Panc1 (cell line): Measurements from ENCODE around the gene SLC27A1. TPM values are rescaled to one million over a fixed set of nuclear protein-coding genes. Genes with fewer than 3 reads are reported as not detected.

Experiments
- ATAC-seq: fragments of 200-7000 bp; cut with Tn5 transposase; 2 replicates; pipeline ENCODE4 v1.9.1; 2020; ENCODE audit warnings: mild to moderate bottlenecking, moderate library complexity
- BruUV-seq: library from RNA; stranded (reverse); fragments of 400-500 nt; replicated peaks from 2 replicates; lab custom pipeline; 2021; lab: Mats Ljungman, UMichigan
- CTCF ChIA-PET: fragments of 300-600 bp; sonication (Branson Sonifier 250); formaldehyde crosslinking; loops from one replicate; lab custom pipeline; 2022; ENCODE audit warnings: antibody characterized with exemption; lab: Charles Lee
- POLR2A ChIA-PET: fragments of 300-600 bp; sonication (Branson Sonifier 250); formaldehyde crosslinking; loops from one replicate; lab custom pipeline; 2022; ENCODE audit warnings: antibody characterized with exemption; lab: Charles Lee
- DNase-seq: peaks from one replicate; pipeline ENCODE4 v3.0.0-alpha.2; 2010; ENCODE audit warnings: low read depth, low spot score
- H3K27ac ChIP-seq: 2 replicates; pipeline ENCODE4 v1.5.1; 2011; ENCODE audit warnings: mild to moderate bottlenecking, low read length, inconsistent platforms
- H3K27me3 ChIP-seq: fragments of 200-500 bp; sonication (Bioruptor generic); 2 replicates; pipeline ENCODE4 v1.6.0; 2014; ENCODE audit warnings: low read length, inconsistent platforms; ENCODE audit not compliant: control insufficient read depth, insufficient read depth
- H3K36me3 ChIP-seq: fragments of 200-500 bp; sonication (Bioruptor generic); 2 replicates; pipeline ENCODE4 v1.5.1; 2014; ENCODE audit warnings: inconsistent platforms, mild to moderate bottlenecking, low read length, moderate library complexity; ENCODE audit not compliant: control insufficient read depth, insufficient read depth
- H3K4me1 ChIP-seq: 2 replicates; pipeline ENCODE4 v1.5.1; 2011; ENCODE audit warnings: inconsistent platforms, mild to moderate bottlenecking, low read length, moderate library complexity; ENCODE audit not compliant: control insufficient read depth, insufficient read depth
- H3K4me3 ChIP-seq, 2 experiments: 2 replicates each; pipeline ENCODE4 v1.5.1; 2011 to 2012; ENCODE audit warnings: low read depth in 2 of 2, low read length in 2 of 2, mild to moderate bottlenecking in 2 of 2, inconsistent platforms in 1 of 2, moderate library complexity in 1 of 2
- H3K9me3 ChIP-seq: fragments of 200-500 bp; sonication (Bioruptor generic); 2 replicates; pipeline ENCODE4 v1.5.1; 2014; ENCODE audit warnings: low read depth, mild to moderate bottlenecking, inconsistent platforms, low read length, moderate library complexity; ENCODE audit not compliant: control insufficient read depth, insufficient read depth
- POLR2AphosphoS5 ChIP-seq: IDR thresholded peaks from 2 replicates; pipeline ENCODE4 v1.6.1; 2012; ENCODE audit warnings: mild to moderate bottlenecking, low read depth, low read length, moderate library complexity
- SIN3A ChIP-seq: IDR thresholded peaks from 2 replicates; pipeline ENCODE4 v1.6.1; 2012; ENCODE audit warnings: low read depth, mild to moderate bottlenecking, low read length, moderate library complexity, borderline replicate concordance; ENCODE audit not compliant: insufficient read depth
- TCF7L2 ChIP-seq: IDR thresholded peaks from 2 replicates; pipeline ENCODE4 v1.6.1; 2011; ENCODE audit warnings: mild to moderate bottlenecking, low read depth, low read length, inconsistent platforms
- in situ Hi-C: cut with HindIII; loops from 2 replicates; pipeline ENCODE4 v1.10.0; 2016; ENCODE audit warnings: low sequenced_read_pairs, low pct_unique_long_range_greater_than_20kb
- intact Hi-C: fragments of 100-400 bp; cut with micrococcal nuclease; formaldehyde crosslinking; loops from one replicate; pipeline ENCODE4 v1.10.0; 2022; ENCODE audit not compliant: unreplicated experiment
- total RNA-seq: library from RNA; stranded (reverse); gene quantifications from one replicate; pipeline ENCODE4 v1.2.1, GENCODE V29; 2021; ENCODE audit not compliant: unreplicated experiment
- TF ChIP-seq, protein P1 (sequence below), 2 experiments: IDR thresholded peaks; 2 replicates each; pipeline ENCODE4 v1.6.1; 2011 to 2012; ENCODE audit warnings: low read depth in 2 of 2, control low read depth in 1 of 2, low read length in 1 of 2, mild to moderate bottlenecking in 1 of 2, moderate library complexity in 1 of 2; ENCODE audit not compliant: insufficient read depth in 1 of 2
- TF ChIP-seq, protein P2 (sequence below): fragments of 450-650 bp; IDR thresholded peaks from 2 replicates; pipeline ENCODE4 v1.5.1; 2017; ENCODE audit warnings: mild to moderate bottlenecking

The SLC27A1 gene
- total RNA-seq, 1 experiment from 2014 or later: 5.4 TPM

DNA sequence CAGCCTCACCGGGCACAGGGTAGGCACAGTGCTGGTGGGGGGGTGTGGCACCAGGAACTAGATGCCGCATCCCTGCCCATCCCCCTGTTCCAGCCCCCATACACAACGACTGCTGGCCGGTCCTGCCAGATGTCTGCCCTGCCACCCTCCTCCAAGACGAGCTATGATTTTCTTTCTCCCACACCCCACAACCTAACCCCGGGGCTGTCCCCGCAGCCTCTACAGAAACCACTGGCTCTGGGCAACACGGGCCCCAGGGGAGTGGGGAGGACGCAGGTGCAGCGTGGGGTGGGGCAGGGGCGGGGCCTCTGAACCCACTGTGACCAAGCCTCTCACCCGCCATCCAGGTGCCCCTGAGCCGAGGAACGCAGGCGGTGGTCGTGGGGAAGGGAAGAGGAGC lies 56.6 kb downstream of the SLC27A1 start:
- H3K27ac ChIP-seq: no peak overlapping the region
- ATAC-seq (no peak), DNase-seq (no peak)
- H3K36me3 ChIP-seq: no peaks in the 10 kb centered on the region
- TF ChIP-seq, protein P1, sequence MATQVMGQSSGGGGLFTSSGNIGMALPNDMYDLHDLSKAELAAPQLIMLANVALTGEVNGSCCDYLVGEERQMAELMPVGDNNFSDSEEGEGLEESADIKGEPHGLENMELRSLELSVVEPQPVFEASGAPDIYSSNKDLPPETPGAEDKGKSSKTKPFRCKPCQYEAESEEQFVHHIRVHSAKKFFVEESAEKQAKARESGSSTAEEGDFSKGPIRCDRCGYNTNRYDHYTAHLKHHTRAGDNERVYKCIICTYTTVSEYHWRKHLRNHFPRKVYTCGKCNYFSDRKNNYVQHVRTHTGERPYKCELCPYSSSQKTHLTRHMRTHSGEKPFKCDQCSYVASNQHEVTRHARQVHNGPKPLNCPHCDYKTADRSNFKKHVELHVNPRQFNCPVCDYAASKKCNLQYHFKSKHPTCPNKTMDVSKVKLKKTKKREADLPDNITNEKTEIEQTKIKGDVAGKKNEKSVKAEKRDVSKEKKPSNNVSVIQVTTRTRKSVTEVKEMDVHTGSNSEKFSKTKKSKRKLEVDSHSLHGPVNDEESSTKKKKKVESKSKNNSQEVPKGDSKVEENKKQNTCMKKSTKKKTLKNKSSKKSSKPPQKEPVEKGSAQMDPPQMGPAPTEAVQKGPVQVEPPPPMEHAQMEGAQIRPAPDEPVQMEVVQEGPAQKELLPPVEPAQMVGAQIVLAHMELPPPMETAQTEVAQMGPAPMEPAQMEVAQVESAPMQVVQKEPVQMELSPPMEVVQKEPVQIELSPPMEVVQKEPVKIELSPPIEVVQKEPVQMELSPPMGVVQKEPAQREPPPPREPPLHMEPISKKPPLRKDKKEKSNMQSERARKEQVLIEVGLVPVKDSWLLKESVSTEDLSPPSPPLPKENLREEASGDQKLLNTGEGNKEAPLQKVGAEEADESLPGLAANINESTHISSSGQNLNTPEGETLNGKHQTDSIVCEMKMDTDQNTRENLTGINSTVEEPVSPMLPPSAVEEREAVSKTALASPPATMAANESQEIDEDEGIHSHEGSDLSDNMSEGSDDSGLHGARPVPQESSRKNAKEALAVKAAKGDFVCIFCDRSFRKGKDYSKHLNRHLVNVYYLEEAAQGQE (IDR thresholded peaks at IDR 0.05; ENCODE audit: insufficient read depth in 1 of 2, low read depth in 2 of 2, low read length in 1 of 2): no peak
- TF ChIP-seq POLR2AphosphoS5 (no peak), TCF7L2 (no peak), SIN3A (no peak)
- TF ChIP-seq, protein P2, sequence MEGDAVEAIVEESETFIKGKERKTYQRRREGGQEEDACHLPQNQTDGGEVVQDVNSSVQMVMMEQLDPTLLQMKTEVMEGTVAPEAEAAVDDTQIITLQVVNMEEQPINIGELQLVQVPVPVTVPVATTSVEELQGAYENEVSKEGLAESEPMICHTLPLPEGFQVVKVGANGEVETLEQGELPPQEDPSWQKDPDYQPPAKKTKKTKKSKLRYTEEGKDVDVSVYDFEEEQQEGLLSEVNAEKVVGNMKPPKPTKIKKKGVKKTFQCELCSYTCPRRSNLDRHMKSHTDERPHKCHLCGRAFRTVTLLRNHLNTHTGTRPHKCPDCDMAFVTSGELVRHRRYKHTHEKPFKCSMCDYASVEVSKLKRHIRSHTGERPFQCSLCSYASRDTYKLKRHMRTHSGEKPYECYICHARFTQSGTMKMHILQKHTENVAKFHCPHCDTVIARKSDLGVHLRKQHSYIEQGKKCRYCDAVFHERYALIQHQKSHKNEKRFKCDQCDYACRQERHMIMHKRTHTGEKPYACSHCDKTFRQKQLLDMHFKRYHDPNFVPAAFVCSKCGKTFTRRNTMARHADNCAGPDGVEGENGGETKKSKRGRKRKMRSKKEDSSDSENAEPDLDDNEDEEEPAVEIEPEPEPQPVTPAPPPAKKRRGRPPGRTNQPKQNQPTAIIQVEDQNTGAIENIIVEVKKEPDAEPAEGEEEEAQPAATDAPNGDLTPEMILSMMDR: no peak
- ChIA-PET POLR2A (no interaction called here), CTCF (interaction anchor here (0.7 kb wide), 1 partner anchor 359 kb away, joined by 7 read pairs; no protein-coding TSS in a partner anchor)
- no peaks in the 10 kb centered on the region; the same call in 1 of the 2 replicates for H3K4me1 ChIP-seq
- H3K9me3 ChIP-seq: no peaks in the 10 kb centered on the region
- BruUV-seq: no TSS peak
- in situ Hi-C loops: no loop called here
- H3K27me3 ChIP-seq: no peaks in the 10 kb centered on the region
- no peak overlapping the region for H3K4me3 ChIP-seq
- intact Hi-C loops: no loop called here

DNA sequence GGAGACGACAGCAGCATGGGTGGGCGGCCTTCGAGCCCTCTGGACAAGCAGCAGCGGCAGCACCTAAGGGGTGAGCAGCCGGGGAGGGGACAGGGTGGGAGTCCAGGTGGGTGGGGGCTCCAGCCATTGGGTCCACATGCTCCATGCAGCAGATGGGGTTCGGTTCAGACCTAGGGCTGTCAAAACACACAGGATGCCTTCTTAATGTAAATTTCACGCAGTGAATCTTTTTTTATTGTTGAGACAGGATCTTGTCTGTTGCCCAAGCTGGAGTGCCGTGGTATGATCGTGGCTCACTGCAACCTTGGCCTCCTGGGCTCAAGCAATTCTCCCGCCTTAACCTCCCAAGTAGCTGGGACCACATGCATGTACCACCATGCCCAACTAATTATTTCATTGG lies 57.0 kb downstream of the SLC27A1 start:
- no peaks in the 10 kb centered on the region; the same call in 1 of the 2 replicates for H3K4me1 ChIP-seq
- H3K27me3 ChIP-seq: no peaks in the 10 kb centered on the region
- intact Hi-C loops: no loop called here
- TF ChIP-seq, protein P2: no peak
- no peak for TF ChIP-seq POLR2AphosphoS5
- TF ChIP-seq SIN3A: no peak
- no peak for TF ChIP-seq TCF7L2
- TF ChIP-seq, protein P1 (IDR thresholded peaks at IDR 0.05; ENCODE audit: insufficient read depth in 1 of 2, low read depth in 2 of 2, low read length in 1 of 2): no peak
- H3K36me3 ChIP-seq: no peaks in the 10 kb centered on the region
- H3K9me3 ChIP-seq: no peaks in the 10 kb centered on the region
- in situ Hi-C loops: no loop called here
- DNase-seq (no peak), ATAC-seq (no peak)
- POLR2A ChIA-PET: no interaction called here
- no peak overlapping the region for H3K27ac ChIP-seq
- no TSS peak for BruUV-seq
- no peak overlapping the region for H3K4me3 ChIP-seq
- CTCF ChIA-PET: no interaction called here
